H9 (cell line): ENCODE measurements around the gene FHL3. TPM values are rescaled to one million over a fixed set of nuclear protein-coding genes. Genes with fewer than 3 reads are reported as not detected.

Source experiments
- DNase-seq: peaks from one replicate; pipeline ENCODE4 v3.0.0-alpha.2; 2017
- H2AFZ ChIP-seq: one replicate; pipeline ENCODE4 v1.6.1; 2013; ENCODE audit warnings: mild to moderate bottlenecking, low read length, control low read depth, moderate library complexity
- H2AK5ac ChIP-seq: 2 replicates; pipeline ENCODE4 v1.6.1; 2013; ENCODE audit warnings: low read length, control low read depth, mixed read lengths; ENCODE audit not compliant: insufficient read length
- H2BK120ac ChIP-seq: one replicate; pipeline ENCODE4 v1.6.1; 2013; ENCODE audit warnings: low read depth, mild to moderate bottlenecking, low read length, control low read depth, inconsistent platforms; ENCODE audit not compliant: poor library complexity, severe bottlenecking
- H2BK12ac ChIP-seq: 2 replicates; pipeline ENCODE4 v1.6.1; 2013; ENCODE audit warnings: low read length, control low read depth, mixed read lengths, low read depth; ENCODE audit not compliant: insufficient read length
- H2BK15ac ChIP-seq: 2 replicates; pipeline ENCODE4 v1.6.1; 2013; ENCODE audit warnings: low read depth, low read length, control low read depth
- H2BK20ac ChIP-seq: one replicate; pipeline ENCODE4 v1.6.1; 2013; ENCODE audit warnings: low read depth, mild to moderate bottlenecking, low read length, control low read depth, inconsistent platforms; ENCODE audit not compliant: poor library complexity, severe bottlenecking
- H2BK5ac ChIP-seq: 2 replicates; pipeline ENCODE4 v1.6.1; 2013; ENCODE audit warnings: low read length, control low read depth, mixed read lengths; ENCODE audit not compliant: insufficient read length
- H3K14ac ChIP-seq: 2 replicates; pipeline ENCODE4 v1.6.1; 2013; ENCODE audit warnings: low read length, control low read depth; ENCODE audit not compliant: insufficient read depth
- H3K18ac ChIP-seq: 2 replicates; pipeline ENCODE4 v1.6.1; 2013; ENCODE audit warnings: low read depth, mild to moderate bottlenecking, mixed read lengths, low read length, control low read depth; ENCODE audit not compliant: insufficient read length
- H3K23ac ChIP-seq: 2 replicates; pipeline ENCODE4 v1.6.1; 2013; ENCODE audit warnings: low read length, control low read depth, mixed read lengths, low read depth; ENCODE audit not compliant: insufficient read length
- H3K23me2 ChIP-seq: 2 replicates; pipeline ENCODE4 v1.6.1; 2013; ENCODE audit warnings: low read depth, mild to moderate bottlenecking, mixed read lengths, low read length, control low read depth; ENCODE audit not compliant: insufficient read length, poor library complexity, severe bottlenecking
- H3K27ac ChIP-seq: 2 replicates; pipeline ENCODE4 v1.5.1; 2013; ENCODE audit warnings: low read length, control low read depth, mixed read lengths, low read depth; ENCODE audit not compliant: insufficient read length
- H3K27me3 ChIP-seq: 2 replicates; pipeline ENCODE4 v1.6.1; 2013; ENCODE audit warnings: low read length, control low read depth, inconsistent platforms; ENCODE audit not compliant: insufficient read depth
- H3K4ac ChIP-seq: 2 replicates; pipeline ENCODE4 v1.6.1; 2013; ENCODE audit warnings: low read depth, mild to moderate bottlenecking, control low read depth, inconsistent platforms, low read length, moderate library complexity
- H3K4me1 ChIP-seq: 2 replicates; pipeline ENCODE4 v1.6.1; 2013; ENCODE audit warnings: low read length, control low read depth, inconsistent platforms; ENCODE audit not compliant: insufficient read depth
- H3K4me2 ChIP-seq: 2 replicates; pipeline ENCODE4 v1.6.1; 2013; ENCODE audit warnings: low read length, control low read depth, mixed read lengths; ENCODE audit not compliant: insufficient read length, insufficient read depth
- H3K56ac ChIP-seq: 2 replicates; pipeline ENCODE4 v1.6.1; 2013; ENCODE audit warnings: low read depth, mild to moderate bottlenecking, mixed read lengths, low read length, control low read depth; ENCODE audit not compliant: insufficient read length
- H3K79me1 ChIP-seq: 2 replicates; pipeline ENCODE4 v1.6.1; 2013; ENCODE audit warnings: low read depth, mild to moderate bottlenecking, moderate library complexity, low read length, control low read depth, inconsistent platforms; ENCODE audit not compliant: insufficient read depth, poor library complexity, severe bottlenecking
- H3K79me2 ChIP-seq: 2 replicates; pipeline ENCODE4 v1.6.1; 2013; ENCODE audit warnings: low read length, control low read depth, inconsistent platforms; ENCODE audit not compliant: insufficient read depth
- H3K9ac ChIP-seq: 2 replicates; pipeline ENCODE4 v1.6.1; 2013; ENCODE audit warnings: low read length, control low read depth, mixed read lengths; ENCODE audit not compliant: insufficient read length; ENCODE audit errors: extremely low read depth
- H3K9me3 ChIP-seq: one replicate; pipeline ENCODE4 v1.6.1; 2013; ENCODE audit warnings: low read depth, low read length, inconsistent platforms; ENCODE audit not compliant: control insufficient read depth
- H3T11ph ChIP-seq: one replicate; pipeline ENCODE4 v1.6.1; 2013; ENCODE audit warnings: mild to moderate bottlenecking, low read length, control low read depth, inconsistent platforms
- H4K20me1 ChIP-seq: one replicate; pipeline ENCODE4 v1.6.1; 2013; ENCODE audit not compliant: control insufficient read depth, insufficient read length, insufficient read depth
- H4K5ac ChIP-seq: 2 replicates; pipeline ENCODE4 v1.6.1; 2013; ENCODE audit warnings: low read depth, mild to moderate bottlenecking, mixed read lengths, low read length, control low read depth; ENCODE audit not compliant: insufficient read length
- H4K8ac ChIP-seq: replicated peaks from 2 replicates; pipeline ENCODE4 v1.6.1; 2013; ENCODE audit warnings: low read length, control low read depth, mixed read lengths, low read depth; ENCODE audit not compliant: insufficient read length
- H4K91ac ChIP-seq: 2 replicates; pipeline ENCODE4 v1.6.1; 2013; ENCODE audit warnings: low read depth, mild to moderate bottlenecking, moderate library complexity, mixed read lengths, low read length, control low read depth; ENCODE audit not compliant: insufficient read length
- H3K27ac Mint-ChIP-seq, 3 experiments: 2 replicates in 2 of 3; 3 replicates in 1 of 3; pipeline ENCODE4 v1.8.0; 2020 to 2021; ENCODE audit warnings: mixed read lengths in 3 of 3, mild to moderate bottlenecking in 1 of 3, moderate library complexity in 1 of 3
- H3K27me3 Mint-ChIP-seq: 2 replicates; pipeline ENCODE4 v1.8.0; 2021; ENCODE audit warnings: low read depth, mild to moderate bottlenecking, moderate library complexity, mixed read lengths
- H3K36me3 Mint-ChIP-seq, 3 experiments: 2 replicates in 2 of 3; 3 replicates in 1 of 3; pipeline ENCODE4 v1.8.0; 2020 to 2021; ENCODE audit warnings: low read depth in 3 of 3, mixed read lengths in 3 of 3; ENCODE audit not compliant: insufficient read depth in 1 of 3
- H3K4me1 Mint-ChIP-seq, 2 experiments: 2 replicates each; pipeline ENCODE4 v1.8.0; 2020; ENCODE audit warnings: mixed read lengths in 2 of 2
- H3K4me3 Mint-ChIP-seq, 2 experiments: 2 replicates in 1 of 2; 3 replicates in 1 of 2; pipeline ENCODE4 v1.8.0; 2020 to 2021; ENCODE audit warnings: mild to moderate bottlenecking in 2 of 2, mixed read lengths in 2 of 2, moderate library complexity in 1 of 2
- H3K9me3 Mint-ChIP-seq, 2 experiments: 2 replicates in 1 of 2; 3 replicates in 1 of 2; pipeline ENCODE4 v1.8.0; 2020; ENCODE audit warnings: mild to moderate bottlenecking in 2 of 2, mixed read lengths in 2 of 2, moderate library complexity in 1 of 2
- WGBS: extraction: QIAGEN DNeasy Blood & Tissue Kit; methylation state at CpG from one replicate; pipeline ENCODE4 v1.1.7; 2013; ENCODE audit warnings: missing lambda C conversion rate, low lambda C conversion rate, mixed read lengths; ENCODE audit not compliant: insufficient read length; ENCODE audit errors: extremely low coverage; 5-methylcytosine and 5-hydroxymethylcytosine counted together
- total RNA-seq: library from RNA; stranded (reverse); gene quantifications from 2 replicates; pipeline ENCODE4 v1.2.1, GENCODE V29; 2021
- TF ChIP-seq, protein P1 (sequence below): fragments of 200-600 bp; sonication (generic); conservative IDR thresholded peaks from 3 replicates; pipeline ENCODE4 v1.8.0; 2021; ENCODE audit warnings: antibody characterized with exemption, mild to moderate bottlenecking

FHL3 gene
- total RNA-seq, 1 experiment from 2014 or later = 32.8 TPM

- no peak overlapping the region for H3K27ac Mint-ChIP-seq
- H3K9me3 Mint-ChIP-seq = peaks cover 0 to 6% of the 10 kb centered on the region in 2 experiments; a peak in 2 of 5 replicates
- peaks cover 5 to 23% (median 15%) of the 10 kb centered on the region in 3 experiments; a peak in 6 of 7 replicates for H3K36me3 Mint-ChIP-seq
- no peak overlapping the region for H3T11ph ChIP-seq
- no peak overlapping the region for H3K9ac ChIP-seq
- H2AK5ac ChIP-seq = no peak overlapping the region
- no CpG with 5 or more reads among the region's 5 CpGs for WGBS
- no peak overlapping the region for H3K14ac ChIP-seq
- no peak overlapping the region for H3K18ac ChIP-seq
- H3K27me3 Mint-ChIP-seq = peaks cover 4% of the 10 kb centered on the region
- no peaks in the 10 kb centered on the region for H3K27me3 ChIP-seq
- no peak overlapping the region for H3K27ac ChIP-seq
- TF ChIP-seq, protein P1, sequence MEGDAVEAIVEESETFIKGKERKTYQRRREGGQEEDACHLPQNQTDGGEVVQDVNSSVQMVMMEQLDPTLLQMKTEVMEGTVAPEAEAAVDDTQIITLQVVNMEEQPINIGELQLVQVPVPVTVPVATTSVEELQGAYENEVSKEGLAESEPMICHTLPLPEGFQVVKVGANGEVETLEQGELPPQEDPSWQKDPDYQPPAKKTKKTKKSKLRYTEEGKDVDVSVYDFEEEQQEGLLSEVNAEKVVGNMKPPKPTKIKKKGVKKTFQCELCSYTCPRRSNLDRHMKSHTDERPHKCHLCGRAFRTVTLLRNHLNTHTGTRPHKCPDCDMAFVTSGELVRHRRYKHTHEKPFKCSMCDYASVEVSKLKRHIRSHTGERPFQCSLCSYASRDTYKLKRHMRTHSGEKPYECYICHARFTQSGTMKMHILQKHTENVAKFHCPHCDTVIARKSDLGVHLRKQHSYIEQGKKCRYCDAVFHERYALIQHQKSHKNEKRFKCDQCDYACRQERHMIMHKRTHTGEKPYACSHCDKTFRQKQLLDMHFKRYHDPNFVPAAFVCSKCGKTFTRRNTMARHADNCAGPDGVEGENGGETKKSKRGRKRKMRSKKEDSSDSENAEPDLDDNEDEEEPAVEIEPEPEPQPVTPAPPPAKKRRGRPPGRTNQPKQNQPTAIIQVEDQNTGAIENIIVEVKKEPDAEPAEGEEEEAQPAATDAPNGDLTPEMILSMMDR = no peak
- no peaks in the 10 kb centered on the region for H4K20me1 ChIP-seq
- DNase-seq = no peak
- H3K23me2 ChIP-seq = no peaks in the 10 kb centered on the region
- H4K5ac ChIP-seq = no peak overlapping the region
- no peak overlapping the region for H3K56ac ChIP-seq
- H3K4me3 Mint-ChIP-seq = no peak overlapping the region
- H2BK12ac ChIP-seq = no peak overlapping the region
- H2AFZ ChIP-seq = no peak overlapping the region
- peaks cover 9 to 28% of the 10 kb centered on the region in 2 experiments for H3K4me1 Mint-ChIP-seq
- H3K4me2 ChIP-seq = no peak overlapping the region
- H3K4ac ChIP-seq = no peak overlapping the region
- H2BK120ac ChIP-seq = no peak overlapping the region
- H3K79me2 ChIP-seq = no peaks in the 10 kb centered on the region
- H2BK20ac ChIP-seq = no peak overlapping the region
- H2BK5ac ChIP-seq = no peak overlapping the region
- H3K9me3 ChIP-seq = no peaks in the 10 kb centered on the region
- no peaks in the 10 kb centered on the region for H3K79me1 ChIP-seq
- H3K23ac ChIP-seq = no peak overlapping the region
- 0 out of 2 replicates have a peak, but pooled peaks cover 1% of the 10 kb centered on the region for H3K4me1 ChIP-seq
- no peak overlapping the region for H4K8ac ChIP-seq
- H4K91ac ChIP-seq = no peak overlapping the region
- no peak overlapping the region for H2BK15ac ChIP-seq
These were observed 32.1 kb upstream of the FHL3 start for GRCh38 chr1:38037221-38037939.
